Choroid plexus epithelial cell (primary cell): Measurements from ENCODE around the gene SPRR2A.

Source experiments
- DNase-seq: peaks from one replicate; pipeline ENCODE4 v3.0.0-alpha.2; 2010; ENCODE audit warnings: low read depth
- H3K4me3 ChIP-seq: 2 replicates; pipeline ENCODE4 v1.5.1; 2011; ENCODE audit warnings: low read depth, mild to moderate bottlenecking, control low read depth, low read length, moderate library complexity
- CTCF ChIP-seq: conservative IDR thresholded peaks from 2 replicates; pipeline ENCODE4 v1.5.1; 2011; ENCODE audit warnings: low read depth, mild to moderate bottlenecking, control low read depth, inconsistent platforms, low read length, moderate library complexity

SPRR2A gene

GRCh38 chr1:153040950-153041631 lies 16.2 kb downstream of the SPRR2A start, which contains the start of gene SPRR2D:
TSS of gene SPRR2D (minus strand) at chr1:153041120. CDS start at chr1:153040346, 774 bp downstream.
- no peak within 1 kb of the TSS for H3K4me3 ChIP-seq
- no peak for DNase-seq
- no peak for TF ChIP-seq CTCF

- TF ChIP-seq CTCF: no peak
- DNase-seq: no peak
- H3K4me3 ChIP-seq: no peak overlapping the region
These were observed 22.1 kb downstream of the SPRR2A start for GRCh38 chr1:153035211-153035610.

GRCh38 chr1:153032677-153033308 lies 24.5 kb downstream of the SPRR2A start:
- DNase-seq: peak; percentile 1
- H3K4me3 ChIP-seq: no peak overlapping the region
- no peak for TF ChIP-seq CTCF

GRCh38 chr1:153032073-153032472 lies 25.2 kb downstream of the SPRR2A start:
- no peak for TF ChIP-seq CTCF
- no peak for DNase-seq
- no peak overlapping the region for H3K4me3 ChIP-seq

GRCh38 chr1:153030895-153031294 lies 26.4 kb downstream of the SPRR2A start, which contains the start of gene SPRR1B:
TSS of gene SPRR1B (plus strand) at chr1:153031203. CDS start at chr1:153032346, 1,143 bp downstream.
- no peak for DNase-seq
- H3K4me3 ChIP-seq: no peak within 1 kb of the TSS

GRCh38 chr1:153028766-153029165 lies 28.5 kb downstream of the SPRR2A start:
- DNase-seq: no peak
- no peak overlapping the region for H3K4me3 ChIP-seq
- no peak for TF ChIP-seq CTCF

More at GRCh38 chr1:153030895-153031294, 26.4 kb downstream of the SPRR2A start, which contains the start of gene SPRR1B:
- TF ChIP-seq CTCF: no peak

- no peak overlapping the region for H3K4me3 ChIP-seq
- TF ChIP-seq CTCF: no peak
- DNase-seq: no peak
These were observed 31.5 kb downstream of the SPRR2A start for GRCh38 chr1:153025797-153026196.
